Measurements from ENCODE around the gene ANO10. TPM values are rescaled to one million over a fixed set of nuclear protein-coding genes. Genes with fewer than 3 reads are reported as not detected.

Gene ANO10
- total RNA-seq, 2 donors from 2014 or later, result 9.6 to 11.3 TPM

GRCh38 chr3:43370293-43370980, 251.4 kb downstream of the ANO10 start:
- no peaks in the 10 kb centered on the region for H3K27me3 ChIP-seq
- no peak for TF ChIP-seq CTCF (IDR thresholded peaks at IDR 0.05)
- H3K4me1 ChIP-seq, result peaks cover 0 to 14% of the 10 kb centered on the region in 2 donors
- no peaks in the 10 kb centered on the region for H3K9me3 ChIP-seq
- no peaks in the 10 kb centered on the region for H3K36me3 ChIP-seq
- H3K4me3 ChIP-seq, result no peak overlapping the region
- no peak for DNase-seq (ENCODE audit: low spot score)
- H3K27ac ChIP-seq, result no peak overlapping the region

DNA sequence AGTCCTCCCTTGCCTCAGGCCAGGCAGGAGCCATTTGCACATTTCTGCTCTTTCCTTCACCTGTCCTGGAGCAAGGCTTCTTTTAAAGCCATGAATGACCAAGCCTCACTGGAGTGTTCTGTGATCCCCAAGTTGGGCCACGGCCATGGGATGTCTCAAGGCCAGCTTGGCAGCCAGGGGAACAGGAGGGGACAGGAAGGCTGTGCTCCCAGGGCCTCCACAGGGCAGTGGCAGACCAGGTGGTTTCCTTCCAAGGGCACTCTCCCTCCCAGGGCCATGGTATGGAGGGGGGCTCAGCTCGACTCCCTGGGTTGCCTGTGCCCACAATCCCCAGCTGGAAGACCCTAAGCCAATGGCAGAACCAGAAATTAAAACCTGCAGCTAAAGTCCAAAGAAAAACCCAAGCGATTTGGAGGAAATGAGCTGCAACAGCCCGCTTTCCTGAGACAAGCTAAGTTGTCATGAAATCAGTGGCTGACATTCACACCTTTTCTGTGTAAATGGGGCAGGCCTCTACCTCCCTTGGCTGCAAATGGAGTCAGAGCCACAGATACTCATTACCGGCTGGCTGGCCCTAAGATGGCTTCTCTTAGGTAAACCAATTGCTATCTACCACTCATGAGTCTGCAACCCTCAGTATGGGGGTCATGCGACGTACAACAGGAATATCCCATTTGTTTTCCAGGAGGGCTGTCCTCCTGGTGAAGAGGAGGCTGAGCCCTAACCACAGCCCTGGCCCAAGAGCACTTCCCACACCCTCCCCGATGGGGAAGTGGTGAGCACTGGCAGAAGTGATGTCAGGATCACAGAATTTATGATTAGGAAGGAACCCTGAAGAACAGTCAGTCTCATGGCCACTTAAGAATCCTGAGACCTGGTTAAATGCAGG, 252.2 kb downstream of the ANO10 start:
- no peaks in the 10 kb centered on the region for H3K27me3 ChIP-seq
- no peak overlapping the region for H3K27ac ChIP-seq
- TF ChIP-seq CTCF (IDR thresholded peaks at IDR 0.05), result no peak
- H3K4me1 ChIP-seq, result peaks cover 0 to 14% of the 10 kb centered on the region in 2 donors
- H3K36me3 ChIP-seq, result no peaks in the 10 kb centered on the region
- no peaks in the 10 kb centered on the region for H3K9me3 ChIP-seq
- DNase-seq (ENCODE audit: low spot score), result no peak
- no peak overlapping the region for H3K4me3 ChIP-seq

GRCh38 chr3:43366885-43367284, 254.9 kb downstream of the ANO10 start:
- no peak for DNase-seq (ENCODE audit: low spot score)
- Histone ChIP-seq H3K4me1 (peaks cover 0 to 28% of the 10 kb centered on the region in 2 donors), H3K4me3 (no peak overlapping the region), H3K36me3 (no peaks in the 10 kb centered on the region), H3K27me3 (no peaks in the 10 kb centered on the region), H3K27ac (peak overlapping the region; percentile 7 to 13), H3K9me3 (no peaks in the 10 kb centered on the region)
- TF ChIP-seq CTCF (IDR thresholded peaks at IDR 0.05), result no peak

DNA sequence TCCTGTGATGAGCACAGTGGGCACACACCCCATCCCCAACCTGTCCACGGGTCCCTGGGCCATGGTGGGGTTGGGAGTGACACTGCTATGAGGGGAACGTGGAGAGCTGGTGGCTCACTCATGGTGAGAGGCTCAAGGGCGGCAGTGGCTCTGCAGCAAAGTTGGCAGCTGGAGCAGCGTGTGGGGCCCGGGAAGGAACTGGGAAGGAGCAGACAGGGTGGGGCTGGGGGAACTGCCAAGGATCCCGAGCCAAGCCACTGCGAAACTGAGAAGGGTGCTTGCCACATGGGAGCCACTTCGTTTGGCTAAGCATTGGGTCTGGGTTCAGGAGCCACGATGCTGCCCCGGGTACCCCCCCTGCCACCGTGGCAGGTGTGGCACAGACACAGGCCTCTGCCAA, 255.3 kb downstream of the ANO10 start:
- Histone ChIP-seq H3K9me3 (no peaks in the 10 kb centered on the region), H3K27ac (peak overlapping the region; percentile 7 to 13), H3K27me3 (no peaks in the 10 kb centered on the region), H3K4me3 (no peak overlapping the region), H3K4me1 (peaks cover 0 to 28% of the 10 kb centered on the region in 2 donors), H3K36me3 (no peaks in the 10 kb centered on the region)
- no peak for TF ChIP-seq CTCF (IDR thresholded peaks at IDR 0.05)
- no peak for DNase-seq (ENCODE audit: low spot score)

- H3K9me3 ChIP-seq, result no peaks in the 10 kb centered on the region
- no peak for TF ChIP-seq CTCF (IDR thresholded peaks at IDR 0.05)
- DNase-seq (ENCODE audit: low spot score), result no peak
- H3K4me1 ChIP-seq, result peaks cover 0 to 28% of the 10 kb centered on the region in 2 donors
- H3K4me3 ChIP-seq, result no peak overlapping the region
- no peak overlapping the region for H3K27ac ChIP-seq
- no peaks in the 10 kb centered on the region for H3K36me3 ChIP-seq
- H3K27me3 ChIP-seq, result no peaks in the 10 kb centered on the region
Measured at GRCh38 chr3:43365601-43366305, 256.1 kb downstream of the ANO10 start.
